Common myeloid progenitor, CD34-positive (primary cell): ENCODE data around the gene ABI3BP.

Source experiments
- CTCF ChIA-PET: fragments of 350-600 bp; sonication (Branson Sonifier 250); formaldehyde crosslinking; loops from one replicate; lab custom pipeline; 2021; ENCODE audit warnings: antibody characterized with exemption; lab: Charles Lee
- POLR2A ChIA-PET: fragments of 350-600 bp; sonication (Branson Sonifier 250); formaldehyde crosslinking; loops from one replicate; lab custom pipeline; 2021; ENCODE audit warnings: antibody characterized with exemption; lab: Charles Lee
- DNase-seq, 3 donors: peaks; one replicate each; pipeline versions ENCODE4 v3.0.0 to v3.0.0-alpha.2; 2013
- H3K27ac ChIP-seq, 2 experiments: 1 replicate in 1 of 2; 2 replicates in 1 of 2; pipeline ENCODE4 v1.7.0; 2013; ENCODE audit warnings: inconsistent platforms in 2 of 2, low read length in 2 of 2, mild to moderate bottlenecking in 2 of 2, low read depth in 1 of 2, moderate library complexity in 1 of 2; ENCODE audit not compliant: severe bottlenecking in 2 of 2, insufficient read depth in 1 of 2, poor library complexity in 1 of 2
- H3K27me3 ChIP-seq, 5 experiments: replicated peaks in 2 of 5; 1 replicate in 3 of 5; 2 replicates in 2 of 5; pipeline versions ENCODE4 v1.6.1 to v1.7.0; 2013; ENCODE audit warnings: low read length in 4 of 5, mild to moderate bottlenecking in 2 of 5, moderate library complexity in 2 of 5, inconsistent platforms in 1 of 5; ENCODE audit not compliant: insufficient read depth in 5 of 5, control insufficient read depth in 4 of 5
- H3K36me3 ChIP-seq, 4 experiments: 1 replicate in 2 of 4; 2 replicates in 2 of 4; pipeline versions ENCODE4 v1.6.1 to v1.7.0; 2013; ENCODE audit warnings: low read length in 3 of 4, control low read depth in 1 of 4, mild to moderate bottlenecking in 1 of 4; ENCODE audit not compliant: control insufficient read depth in 4 of 4, insufficient read depth in 4 of 4
- H3K4me1 ChIP-seq, 4 experiments: 1 replicate in 3 of 4; 2 replicates in 1 of 4; pipeline versions ENCODE4 v1.6.1 to v1.7.1; 2013; ENCODE audit warnings: low read length in 3 of 4, mild to moderate bottlenecking in 3 of 4, control low read depth in 1 of 4, inconsistent platforms in 1 of 4, moderate library complexity in 1 of 4; ENCODE audit not compliant: control insufficient read depth in 4 of 4, insufficient read depth in 4 of 4; ENCODE audit errors: control extremely low read depth in 1 of 4
- H3K4me3 ChIP-seq, 7 experiments: 1 replicate in 4 of 7; 2 replicates in 3 of 7; pipeline versions ENCODE4 v1.5.1 to v1.7.0; 2013; ENCODE audit warnings: mild to moderate bottlenecking in 7 of 7, low read length in 6 of 7, moderate library complexity in 6 of 7, inconsistent platforms in 2 of 7, low read depth in 2 of 7, control low read depth in 1 of 7; ENCODE audit not compliant: insufficient read depth in 4 of 7, control insufficient read depth in 1 of 7; ENCODE audit errors: extremely low read depth in 1 of 7
- H3K9me3 ChIP-seq, 5 experiments: 1 replicate in 4 of 5; 2 replicates in 1 of 5; pipeline versions ENCODE4 v1.6.1 to v1.7.1; 2013; ENCODE audit warnings: low read length in 4 of 5, mild to moderate bottlenecking in 2 of 5, inconsistent platforms in 1 of 5, low read depth in 1 of 5, moderate library complexity in 1 of 5; ENCODE audit not compliant: control insufficient read depth in 4 of 5, insufficient read depth in 2 of 5; ENCODE audit errors: control extremely low read depth in 1 of 5
- WGBS: methylation state at CpG from one replicate; pipeline ENCODE4 v1.1.5; 2013; ENCODE audit not compliant: insufficient coverage; 5-methylcytosine and 5-hydroxymethylcytosine counted together

The ABI3BP gene

DNA sequence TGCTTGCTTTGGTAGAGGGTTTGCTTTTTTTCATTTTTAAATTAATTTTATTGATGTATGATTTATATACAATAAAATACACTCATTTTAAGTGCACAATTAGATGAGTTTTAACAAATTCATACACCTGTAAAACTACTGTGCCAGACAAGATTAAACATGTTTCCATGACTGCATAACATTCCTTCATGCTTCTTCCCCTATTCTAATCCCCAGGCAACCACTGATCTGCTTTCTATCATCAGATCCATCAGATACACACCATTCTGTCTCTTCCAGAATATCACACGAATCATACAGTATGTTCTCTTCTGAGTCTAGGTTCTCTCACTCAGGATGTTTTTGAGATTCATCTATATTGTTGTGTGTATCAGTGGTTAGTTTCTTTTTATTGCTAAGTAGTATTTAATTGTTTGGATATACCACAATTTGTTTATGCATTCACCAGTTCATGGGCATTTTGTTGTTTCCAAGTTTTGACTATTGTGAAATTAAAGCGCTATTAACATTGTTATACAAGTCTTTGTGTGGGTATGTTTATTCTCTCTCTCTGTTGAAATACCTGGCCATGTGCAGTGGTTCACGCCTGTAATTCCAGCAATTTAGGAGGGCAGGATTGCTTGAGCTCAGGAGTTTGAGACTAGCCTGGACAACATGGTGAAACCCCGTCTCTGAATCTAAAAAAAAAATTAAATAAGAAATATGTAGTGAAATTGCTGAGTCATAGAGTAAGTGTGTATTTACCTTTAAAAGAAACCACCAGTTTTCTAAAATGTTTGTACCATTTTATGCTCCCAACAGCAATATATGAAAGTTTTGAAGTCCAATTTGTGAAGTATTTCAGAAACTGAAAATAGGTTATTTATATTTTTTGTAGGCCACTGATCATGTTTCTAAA, 290.9 kb downstream of the ABI3BP start:
- Histone ChIP-seq H3K4me1 (no peaks in the 10 kb centered on the region), H3K27me3 (no peaks in the 10 kb centered on the region), H3K4me3 (no peak overlapping the region), H3K36me3 (no peaks in the 10 kb centered on the region), H3K9me3 (no peaks in the 10 kb centered on the region), H3K27ac (no peak overlapping the region)
- 100% methylated on average over 1 of the region's 4 CpGs for WGBS
- peak in 1 of 3 donors; percentile 16 for DNase-seq
- POLR2A ChIA-PET: no interaction called here
- CTCF ChIA-PET: interaction anchor here (1.4 kb wide), 1 partner anchor 112 kb away, joined by 4 read pairs; no protein-coding TSS in a partner anchor

DNA sequence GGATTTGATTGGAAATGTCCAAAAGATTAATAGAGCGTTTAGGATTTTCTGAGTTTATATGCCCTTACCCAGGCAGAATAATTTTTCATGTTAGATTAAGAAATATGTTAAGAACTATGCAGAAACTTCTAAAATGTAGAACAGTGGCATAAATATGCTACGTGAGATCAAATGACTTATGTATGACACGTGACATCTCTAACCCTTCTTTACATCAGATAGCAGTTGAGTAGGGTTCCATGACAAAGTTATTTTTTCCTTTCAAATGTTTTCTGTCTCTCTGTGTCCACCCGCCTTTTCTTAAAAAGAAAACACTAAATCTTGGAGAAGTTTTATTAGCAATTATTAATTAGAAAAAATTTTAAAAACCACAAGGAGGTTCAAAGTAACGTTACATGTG, 292.5 kb downstream of the ABI3BP start:
- Histone ChIP-seq H3K36me3 (no peaks in the 10 kb centered on the region), H3K9me3 (no peaks in the 10 kb centered on the region), H3K4me1 (no peaks in the 10 kb centered on the region), H3K4me3 (no peak overlapping the region), H3K27ac (no peak overlapping the region), H3K27me3 (no peaks in the 10 kb centered on the region)
- no peak for DNase-seq
- POLR2A ChIA-PET: no interaction called here
- WGBS: no CpG with 5 or more reads among the region's 5 CpGs
- CTCF ChIA-PET: no interaction called here
